ENCODE measurements around the gene HS3ST3A1. TPM values are rescaled to one million over a fixed set of nuclear protein-coding genes. Genes with fewer than 3 reads are reported as not detected.

The HS3ST3A1 gene
- total and polyA plus RNA-seq, 2 of the 8 experiments (the other 6 are each of a cell fraction or from before 2014, with no cell fraction given), result 5.4 to 5.7 TPM

DNA sequence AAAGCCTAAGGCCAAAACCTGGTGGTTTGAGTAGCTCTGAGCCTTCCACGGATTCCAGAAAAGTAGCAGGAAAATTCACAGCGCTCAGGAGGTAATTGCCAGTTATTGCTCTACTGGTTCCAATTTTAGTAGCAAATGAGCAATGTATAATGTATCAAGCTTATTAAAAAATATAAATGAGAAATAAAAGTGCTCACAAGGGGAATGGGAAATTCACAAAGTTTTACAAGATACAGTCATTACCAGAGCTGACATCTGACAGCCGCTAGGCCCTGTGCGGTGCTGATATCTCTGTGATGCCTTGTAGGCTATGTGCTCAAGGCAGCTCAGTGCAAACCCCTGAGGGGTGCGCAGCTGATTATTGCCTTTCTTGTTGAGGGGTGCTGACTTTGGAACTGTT, 47.5 kb downstream of the HS3ST3A1 start:
- H3K23me2 ChIP-seq (ENCODE audit: low read depth, low read length), result no peaks in the 10 kb centered on the region
- no peak overlapping the region for H4K91ac ChIP-seq (replicated peaks; ENCODE audit: insufficient read length, low read length)
- FAIRE-seq, result no peak
- H3K4me3 ChIP-seq (ENCODE audit: extremely low read depth in 1 of 4, insufficient read depth in 2 of 4, low read depth in 3 of 4, low read length in 4 of 4), result no peak overlapping the region
- H3K4me1 ChIP-seq (replicated peaks in 1 of 4; ENCODE audit: control insufficient read depth in 3 of 4, insufficient read depth in 4 of 4, low read length in 3 of 4), result peaks cover 0 to 4% (median 1%) of the 10 kb centered on the region in 4 experiments; a peak in 2 of 7 replicates
- no peak overlapping the region for H4K5ac ChIP-seq (ENCODE audit: insufficient read length, low read depth, low read length)
- H2BK15ac ChIP-seq (ENCODE audit: low read length), result no peak overlapping the region
- no peak overlapping the region for H3K27ac ChIP-seq (ENCODE audit: low read depth, low read length)
- H2BK5ac ChIP-seq (ENCODE audit: low read depth, low read length), result no peak overlapping the region
- CTCF ChIA-PET (ENCODE audit: partially characterized antibody), result interaction anchor here (1.0 to 1.2 kb wide), 4 partner anchors 8 to 524 kb away, joined by 3 to 5 read pairs (median 3); no protein-coding TSS in a partner anchor
- no peaks in the 10 kb centered on the region for H3K27me3 ChIP-seq (replicated peaks in 1 of 4; ENCODE audit: control insufficient read depth in 3 of 4, extremely low read depth in 1 of 4, insufficient read depth in 3 of 4, low read length in 3 of 4)
- no peak overlapping the region for H3K4me2 ChIP-seq (ENCODE audit: insufficient read depth in 1 of 2, low read depth in 2 of 2, low read length in 2 of 2)
- no peak overlapping the region for H2BK20ac ChIP-seq (ENCODE audit: low read length)
- no peak overlapping the region for H4K8ac ChIP-seq (ENCODE audit: extremely low read depth, insufficient read depth, low read length)
- no peak overlapping the region for H3K56ac ChIP-seq (replicated peaks; ENCODE audit: insufficient read length, low read depth, low read length)
- no peak overlapping the region for H2BK120ac ChIP-seq (replicated peaks; ENCODE audit: low read depth, low read length)
- WGBS, 2 experiments (ENCODE audit: extremely low coverage in 1 of 2, insufficient coverage in 1 of 2, insufficient read length in 1 of 2, insufficient replicate concordance in 2 of 2, low coverage in 1 of 2, low lambda C conversion rate in 2 of 2, missing lambda C conversion rate in 1 of 2), result 90% methylated on average over 5 of the region's 5 CpGs; no CpG with 5 or more reads in 1 of the 2 experiments
- no peak for TF ChIP-seq HDAC6 (IDR thresholded peaks at IDR 0.05; ENCODE audit: low read depth, low read length)
- TF ChIP-seq KDM4A (IDR thresholded peaks at IDR 0.05; ENCODE audit: low read depth, low read length, severe bottlenecking), result no peak
- no peak for TF ChIP-seq RXRA (IDR thresholded peaks at IDR 0.05; ENCODE audit: insufficient read depth, low read depth, low read length)
- TF ChIP-seq SIN3A (conservative IDR thresholded peaks at IDR 0.05 in 1 of 2, IDR thresholded peaks at IDR 0.05 in 1 of 2; ENCODE audit: low read depth in 1 of 2, low read length in 2 of 2), result no peak
- no peak for TF ChIP-seq ZNF274 (IDR thresholded peaks at IDR 0.05; ENCODE audit: borderline replicate concordance, extremely low read depth, low read length)
- no peak for TF ChIP-seq JUN (IDR thresholded peaks at IDR 0.05; ENCODE audit: low read depth, low read length)
- no peak for TF ChIP-seq CHD2 (IDR thresholded peaks at IDR 0.05; ENCODE audit: low read length)
- no peak for TF ChIP-seq BACH1 (IDR thresholded peaks at IDR 0.05; ENCODE audit: low read length)
- no peak overlapping the region for H2AK5ac ChIP-seq (ENCODE audit: low read depth, low read length)
- no peak overlapping the region; the same call in 1 of the 2 replicates for H3K18ac ChIP-seq (ENCODE audit: extremely low read depth, low read length)
- no peak overlapping the region for H2BK12ac ChIP-seq (ENCODE audit: low read depth, low read length)
- H4K20me1 ChIP-seq (replicated peaks in 1 of 2; ENCODE audit: control insufficient read depth in 1 of 2, insufficient read depth in 2 of 2, low read length in 2 of 2), result no peaks in the 10 kb centered on the region
- H2AFZ ChIP-seq (ENCODE audit: low read length), result no peak overlapping the region
- H3K36me3 ChIP-seq (ENCODE audit: control insufficient read depth in 2 of 4, insufficient read depth in 4 of 4, low read length in 3 of 4), result no peaks in the 10 kb centered on the region; a peak in 2 of 8 replicates
- no peak for DNase-seq (ENCODE audit: low read depth in 1 of 2, low spot score in 2 of 2)
- H3K23ac ChIP-seq (ENCODE audit: insufficient read length), result no peak overlapping the region
- no peak overlapping the region for H3K4ac ChIP-seq (replicated peaks; ENCODE audit: insufficient read length, low read depth, low read length)
- POLR2A ChIA-PET (ENCODE audit: partially characterized antibody), result no interaction called here
- H3K9me3 ChIP-seq (ENCODE audit: insufficient read depth in 2 of 2, low read depth in 1 of 2, low read length in 1 of 2), result no peaks in the 10 kb centered on the region; a peak in 2 of 4 replicates
- H3K79me1 ChIP-seq (ENCODE audit: low read depth, low read length), result no peaks in the 10 kb centered on the region
- H3K79me2 ChIP-seq (ENCODE audit: control insufficient read depth in 1 of 2, insufficient read depth in 2 of 2, low read length in 2 of 2), result no peaks in the 10 kb centered on the region
- H3K14ac ChIP-seq (ENCODE audit: insufficient read length), result no peak overlapping the region
- H3K9ac ChIP-seq (replicated peaks in 1 of 4; ENCODE audit: extremely low read depth in 1 of 4, low read depth in 3 of 4, low read length in 3 of 4), result no peak overlapping the region
